ENCODE data around the gene FAM47E.

GRCh38 chr4:76308548-76308947 lies 57.0 kb downstream of the FAM47E start:
- TF ChIP-seq, protein P1, sequence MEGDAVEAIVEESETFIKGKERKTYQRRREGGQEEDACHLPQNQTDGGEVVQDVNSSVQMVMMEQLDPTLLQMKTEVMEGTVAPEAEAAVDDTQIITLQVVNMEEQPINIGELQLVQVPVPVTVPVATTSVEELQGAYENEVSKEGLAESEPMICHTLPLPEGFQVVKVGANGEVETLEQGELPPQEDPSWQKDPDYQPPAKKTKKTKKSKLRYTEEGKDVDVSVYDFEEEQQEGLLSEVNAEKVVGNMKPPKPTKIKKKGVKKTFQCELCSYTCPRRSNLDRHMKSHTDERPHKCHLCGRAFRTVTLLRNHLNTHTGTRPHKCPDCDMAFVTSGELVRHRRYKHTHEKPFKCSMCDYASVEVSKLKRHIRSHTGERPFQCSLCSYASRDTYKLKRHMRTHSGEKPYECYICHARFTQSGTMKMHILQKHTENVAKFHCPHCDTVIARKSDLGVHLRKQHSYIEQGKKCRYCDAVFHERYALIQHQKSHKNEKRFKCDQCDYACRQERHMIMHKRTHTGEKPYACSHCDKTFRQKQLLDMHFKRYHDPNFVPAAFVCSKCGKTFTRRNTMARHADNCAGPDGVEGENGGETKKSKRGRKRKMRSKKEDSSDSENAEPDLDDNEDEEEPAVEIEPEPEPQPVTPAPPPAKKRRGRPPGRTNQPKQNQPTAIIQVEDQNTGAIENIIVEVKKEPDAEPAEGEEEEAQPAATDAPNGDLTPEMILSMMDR (IDR thresholded peaks at IDR 0.05; ENCODE audit: poor library complexity, severe bottlenecking), result no peak
- TF ChIP-seq EZH2 (IDR thresholded peaks at IDR 0.05; ENCODE audit: borderline replicate concordance, insufficient read depth, low read length, poor library complexity, severe bottlenecking), result no peak
- TF ChIP-seq EP300 (conservative IDR thresholded peaks at IDR 0.05; ENCODE audit: poor library complexity, severe bottlenecking), result no peak
- no peak for TF ChIP-seq POLR2AphosphoS5 (IDR thresholded peaks at IDR 0.05)
- no peak for TF ChIP-seq TAF1 (IDR thresholded peaks at IDR 0.05; ENCODE audit: low read depth)
- TF ChIP-seq SMC3 (conservative IDR thresholded peaks at IDR 0.05; ENCODE audit: poor library complexity), result no peak
- TF ChIP-seq MXI1 (conservative IDR thresholded peaks at IDR 0.05; ENCODE audit: poor library complexity, severe bottlenecking), result no peak
- no peak for TF ChIP-seq RAD21 (conservative IDR thresholded peaks at IDR 0.05)
- TF ChIP-seq, protein P2, sequence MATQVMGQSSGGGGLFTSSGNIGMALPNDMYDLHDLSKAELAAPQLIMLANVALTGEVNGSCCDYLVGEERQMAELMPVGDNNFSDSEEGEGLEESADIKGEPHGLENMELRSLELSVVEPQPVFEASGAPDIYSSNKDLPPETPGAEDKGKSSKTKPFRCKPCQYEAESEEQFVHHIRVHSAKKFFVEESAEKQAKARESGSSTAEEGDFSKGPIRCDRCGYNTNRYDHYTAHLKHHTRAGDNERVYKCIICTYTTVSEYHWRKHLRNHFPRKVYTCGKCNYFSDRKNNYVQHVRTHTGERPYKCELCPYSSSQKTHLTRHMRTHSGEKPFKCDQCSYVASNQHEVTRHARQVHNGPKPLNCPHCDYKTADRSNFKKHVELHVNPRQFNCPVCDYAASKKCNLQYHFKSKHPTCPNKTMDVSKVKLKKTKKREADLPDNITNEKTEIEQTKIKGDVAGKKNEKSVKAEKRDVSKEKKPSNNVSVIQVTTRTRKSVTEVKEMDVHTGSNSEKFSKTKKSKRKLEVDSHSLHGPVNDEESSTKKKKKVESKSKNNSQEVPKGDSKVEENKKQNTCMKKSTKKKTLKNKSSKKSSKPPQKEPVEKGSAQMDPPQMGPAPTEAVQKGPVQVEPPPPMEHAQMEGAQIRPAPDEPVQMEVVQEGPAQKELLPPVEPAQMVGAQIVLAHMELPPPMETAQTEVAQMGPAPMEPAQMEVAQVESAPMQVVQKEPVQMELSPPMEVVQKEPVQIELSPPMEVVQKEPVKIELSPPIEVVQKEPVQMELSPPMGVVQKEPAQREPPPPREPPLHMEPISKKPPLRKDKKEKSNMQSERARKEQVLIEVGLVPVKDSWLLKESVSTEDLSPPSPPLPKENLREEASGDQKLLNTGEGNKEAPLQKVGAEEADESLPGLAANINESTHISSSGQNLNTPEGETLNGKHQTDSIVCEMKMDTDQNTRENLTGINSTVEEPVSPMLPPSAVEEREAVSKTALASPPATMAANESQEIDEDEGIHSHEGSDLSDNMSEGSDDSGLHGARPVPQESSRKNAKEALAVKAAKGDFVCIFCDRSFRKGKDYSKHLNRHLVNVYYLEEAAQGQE (IDR thresholded peaks at IDR 0.05; ENCODE audit: borderline replicate concordance), result no peak

All from neural cell (in vitro differentiated cells).